Right lobe of liver (tissue), 6 donors: ENCODE data around the gene NR2F1-AS1. TPM values are rescaled to one million over a fixed set of nuclear protein-coding genes. Genes with fewer than 3 reads are reported as not detected.

Experiments
- ATAC-seq, 4 donors: fragments of 200-7000 bp; cut with Tn5 transposase; one replicate each; pipeline ENCODE4 v1.9.1; 2020; ENCODE audit warnings: mild to moderate bottlenecking in 4 of 4, moderate library complexity in 4 of 4
- DNase-seq, 3 donors: peaks; one replicate each; pipeline ENCODE4 v3.0.0-alpha.2; 2020
- H3K27ac ChIP-seq, 3 donors: fragments of 200-600 bp; one replicate each; pipeline ENCODE4 v1.8.0; 2022
- H3K27me3 ChIP-seq, 2 donors: fragments of 200-600 bp; one replicate each; pipeline ENCODE4 v1.8.0; 2022
- H3K36me3 ChIP-seq, 4 donors: fragments of 200-600 bp; sonication (generic) in 1 of 4; one replicate each; pipeline versions ENCODE4 v1.5.1 to v1.8.0; 2017 to 2022; ENCODE audit warnings: control low read depth in 1 of 4
- H3K4me1 ChIP-seq, 4 donors: fragments of 200-600 bp; sonication (generic) in 1 of 4; one replicate each; pipeline versions ENCODE4 v1.5.1 to v1.8.0; 2017 to 2022; ENCODE audit warnings: control low read depth in 1 of 4
- H3K4me3 ChIP-seq, 3 donors: fragments of 200-600 bp; one replicate each; pipeline ENCODE4 v1.8.0; 2022
- H3K9me3 ChIP-seq, 4 donors: fragments of 200-600 bp; sonication (generic) in 1 of 4; one replicate each; pipeline versions ENCODE4 v1.5.1 to v1.8.0; 2017 to 2022; ENCODE audit warnings: control low read depth in 1 of 4
- CTCF ChIP-seq, 4 donors: fragments of 200-600 bp in 3 of 4; fragments of 450-650 bp in 1 of 4; IDR thresholded peaks; one replicate each; pipeline versions ENCODE4 v1.5.1 to v1.8.0; 2016 to 2022; ENCODE audit warnings: antibody characterized with exemption in 4 of 4, mild to moderate bottlenecking in 2 of 4
- POLR2A ChIP-seq: fragments of 450-650 bp; IDR thresholded peaks from one replicate; pipeline ENCODE4 v1.6.1; 2017; ENCODE audit warnings: antibody characterized with exemption, mild to moderate bottlenecking
- WGBS: methylation state at CpG from one replicate; pipeline ENCODE4 v1.1.6; 2018; ENCODE audit warnings: low coverage, low lambda C conversion rate; ENCODE audit not compliant: insufficient coverage; ENCODE audit errors: missing lambda C conversion rate; 5-methylcytosine and 5-hydroxymethylcytosine counted together
- intact Hi-C, 2 donors: fragments of 100-400 bp; cut with DNase I; formaldehyde crosslinking; loops; one replicate each; pipeline versions ENCODE4 v1.11.2 to v1.14.1; 2022
- total RNA-seq, 6 experiments: library from RNA; depleted of rRNA in 2 of 6; stranded (reverse); fragments of >200 nt in 2 of 6; fragmentation: NEBNext Ultra II Directional in 3 of 6; extraction: Animal tissue kit (Norgen Biotek cat#: 25700) in 3 of 6; gene quantifications; one replicate each; pipeline versions ENCODE4 v1.1.0 to v1.2.4, GENCODE V29; 2016 to 2023
- donor health status: DM: no; HTN: yes; CAD: no.
- donor health status: DM: no; HTN: no; CAD: no.
- donor health status: DM: no; HTN: no; CAD: no.
- donor health status: DM: no; HTN: yes; CAD: no.
- donor health status: DM: no; HTN: yes; CAD: no.

NR2F1-AS1 gene
- total RNA-seq, 6 experiments from 2014 or later, result 1.2 to 3.8 (median 2.3) TPM

GRCh38 chr5:93417490-93417889, 163.5 kb downstream of the NR2F1-AS1 start:
- no peaks in the 10 kb centered on the region for H3K4me1 ChIP-seq
- DNase-seq, result no peak
- no peak for TF ChIP-seq CTCF (IDR thresholded peaks at IDR 0.05)
- TF ChIP-seq POLR2A, result no peak
- no peaks in the 10 kb centered on the region for H3K27me3 ChIP-seq
- H3K4me3 ChIP-seq, result no peak overlapping the region
- intact Hi-C loops, result no loop called here
- H3K36me3 ChIP-seq, result no peaks in the 10 kb centered on the region
- 85% methylated on average over 3 of the region's 3 CpGs for WGBS
- ATAC-seq, result no peak
- H3K27ac ChIP-seq, result no peak overlapping the region
- H3K9me3 ChIP-seq, result no peaks in the 10 kb centered on the region

- Histone ChIP-seq H3K36me3 (no peaks in the 10 kb centered on the region), H3K9me3 (no peaks in the 10 kb centered on the region), H3K27ac (no peak overlapping the region), H3K27me3 (no peaks in the 10 kb centered on the region), H3K4me3 (no peak overlapping the region), H3K4me1 (no peaks in the 10 kb centered on the region)
- 69% methylated on average over 1 of the region's 1 CpG for WGBS
- no peak for TF ChIP-seq CTCF (IDR thresholded peaks at IDR 0.05)
- TF ChIP-seq POLR2A, result no peak
- DNase-seq (no peak), ATAC-seq (no peak)
- intact Hi-C loops, result no loop called here
Measured at GRCh38 chr5:93415819-93416218, 165.2 kb downstream of the NR2F1-AS1 start.

GRCh38 chr5:93411716-93412115, 169.3 kb downstream of the NR2F1-AS1 start:
- H3K4me1 ChIP-seq, result no peaks in the 10 kb centered on the region
- ATAC-seq (no peak), DNase-seq (no peak)
- H3K9me3 ChIP-seq, result no peaks in the 10 kb centered on the region
- TF ChIP-seq CTCF (IDR thresholded peaks at IDR 0.05) (no peak), POLR2A (no peak)
- H3K36me3 ChIP-seq, result no peaks in the 10 kb centered on the region
- H3K4me3 ChIP-seq, result no peak overlapping the region
- H3K27me3 ChIP-seq, result no peaks in the 10 kb centered on the region
- WGBS, result 62% methylated on average over 3 of the region's 3 CpGs
- intact Hi-C loops, result no loop called here
- H3K27ac ChIP-seq, result no peak overlapping the region

- Histone ChIP-seq H3K4me3 (no peak overlapping the region), H3K27ac (no peak overlapping the region), H3K36me3 (no peaks in the 10 kb centered on the region), H3K27me3 (no peaks in the 10 kb centered on the region), H3K4me1 (no peaks in the 10 kb centered on the region), H3K9me3 (no peaks in the 10 kb centered on the region)
- no peak for ATAC-seq
- intact Hi-C loops, result no loop called here
- DNase-seq, result no peak
- TF ChIP-seq CTCF (IDR thresholded peaks at IDR 0.05) (no peak), POLR2A (no peak)
Measured at GRCh38 chr5:93409691-93410090, 171.3 kb downstream of the NR2F1-AS1 start.

- H3K27me3 ChIP-seq, result no peaks in the 10 kb centered on the region
- H3K27ac ChIP-seq, result no peak overlapping the region
- intact Hi-C loops, result no loop called here
- DNase-seq, result no peak
- H3K9me3 ChIP-seq, result no peaks in the 10 kb centered on the region
- no peak for ATAC-seq
- 66% methylated on average over 6 of the region's 6 CpGs for WGBS
- no peak for TF ChIP-seq POLR2A
- no peak for TF ChIP-seq CTCF (IDR thresholded peaks at IDR 0.05)
- no peaks in the 10 kb centered on the region for H3K4me1 ChIP-seq
- H3K4me3 ChIP-seq, result no peak overlapping the region
- no peaks in the 10 kb centered on the region for H3K36me3 ChIP-seq
Measured at GRCh38 chr5:93407454-93407853, 173.6 kb downstream of the NR2F1-AS1 start.
